GM18498 (cell line): ENCODE results near the gene ZNHIT3.

Experiments used
- ATAC-seq: cut with Tn5 transposase; IDR thresholded peaks from one replicate; pipeline ENCODE4 v1.9.1; 2021; ENCODE audit warnings: mild to moderate bottlenecking, moderate library complexity; ENCODE audit not compliant: unreplicated experiment

The ZNHIT3 gene

GRCh38 chr17:36509272-36509985, 22.9 kb downstream of the ZNHIT3 start:
- ATAC-seq: no peak

- no peak for ATAC-seq
Observed at GRCh38 chr17:36510636-36511035, 24.2 kb downstream of the ZNHIT3 start.

- ATAC-seq: no peak
Observed at GRCh38 chr17:36511216-36511615, 24.7 kb downstream of the ZNHIT3 start.

- no peak for ATAC-seq
Observed at GRCh38 chr17:36512641-36513040, 26.2 kb downstream of the ZNHIT3 start.

GRCh38 chr17:36514856-36515255, 28.4 kb downstream of the ZNHIT3 start:
- ATAC-seq: no peak

GRCh38 chr17:36515837-36516236, 29.4 kb downstream of the ZNHIT3 start:
- no peak for ATAC-seq

GRCh38 chr17:36523113-36523512, 36.6 kb downstream of the ZNHIT3 start:
- no peak for ATAC-seq

GRCh38 chr17:36524428-36524876, 38.0 kb downstream of the ZNHIT3 start:
- no peak for ATAC-seq

GRCh38 chr17:36525113-36525512, 38.6 kb downstream of the ZNHIT3 start:
- no peak for ATAC-seq

GRCh38 chr17:36525888-36526287, 39.4 kb downstream of the ZNHIT3 start:
- ATAC-seq: no peak

GRCh38 chr17:36527621-36528250, 41.3 kb downstream of the ZNHIT3 start:
- no peak for ATAC-seq

GRCh38 chr17:36529121-36529520, 42.6 kb downstream of the ZNHIT3 start:
- ATAC-seq: no peak

- ATAC-seq: no peak
Observed at GRCh38 chr17:36532435-36532975, 46.0 kb downstream of the ZNHIT3 start.

GRCh38 chr17:36533935-36534839, 47.7 kb downstream of the ZNHIT3 start:
- ATAC-seq: peak; percentile 23

- peak; percentile 82 for ATAC-seq
Observed at GRCh38 chr17:36534840-36535668, 48.6 kb downstream of the ZNHIT3 start, which contains the start of the genes MYO19 and PIGW. Gene MYO19 (minus strand): TSS chr17:36534868. CDS start chr17:36532538, 2,330 bp downstream. Gene PIGW (plus strand): TSS chr17:36534987. CDS start chr17:36537102, 2,115 bp downstream.

GRCh38 chr17:36535669-36536081, 49.2 kb downstream of the ZNHIT3 start:
- peak; percentile 26 for ATAC-seq

GRCh38 chr17:36540696-36541095, 54.2 kb downstream of the ZNHIT3 start:
- no peak for ATAC-seq

- no peak for ATAC-seq
Observed at GRCh38 chr17:36542755-36543154, 56.3 kb downstream of the ZNHIT3 start.

- ATAC-seq: peak; percentile 5
Observed at GRCh38 chr17:36544044-36544306, 57.5 kb downstream of the ZNHIT3 start.
